ENCODE results near the gene RANBP17.
"Not testable (repeated sequence)": the region's sequence is repeated elsewhere in the genome, so short reads cannot be mapped to it uniquely, and the experiment has no call there.

RANBP17 gene

GRCh38 chr5:170960567-170960966 lies 98.7 kb downstream of the RANBP17 start:
- no peak for DNase-seq

GRCh38 chr5:170963521-170963920 lies 101.7 kb downstream of the RANBP17 start:
- peak; percentile 12 for DNase-seq

- DNase-seq = no peak
These were observed 112.6 kb downstream of the RANBP17 start for GRCh38 chr5:170974461-170974860.

- DNase-seq = not testable (repeated sequence)
These were observed 118.4 kb downstream of the RANBP17 start for GRCh38 chr5:170980261-170980660.

- DNase-seq = no peak
These were observed 123.7 kb downstream of the RANBP17 start for GRCh38 chr5:170985486-170985885.

GRCh38 chr5:170986598-170986997 lies 124.8 kb downstream of the RANBP17 start:
- no peak for DNase-seq

- DNase-seq = no peak
These were observed 131.7 kb downstream of the RANBP17 start for GRCh38 chr5:170993476-170993875.

- no peak for DNase-seq
These were observed 148.3 kb downstream of the RANBP17 start for GRCh38 chr5:171010086-171010485.

GRCh38 chr5:171010816-171011215 lies 149.0 kb downstream of the RANBP17 start:
- DNase-seq = no peak

- no peak for DNase-seq
These were observed 161.7 kb downstream of the RANBP17 start for GRCh38 chr5:171023508-171023907.

- no peak for DNase-seq
These were observed 162.3 kb downstream of the RANBP17 start for GRCh38 chr5:171024084-171024483.

- no peak for DNase-seq
These were observed 167.6 kb downstream of the RANBP17 start for GRCh38 chr5:171029401-171029800.

- no peak for DNase-seq
These were observed 170.2 kb downstream of the RANBP17 start for GRCh38 chr5:171031977-171032376.

- DNase-seq = no peak
These were observed 170.7 kb downstream of the RANBP17 start for GRCh38 chr5:171032435-171032973.

- not testable (repeated sequence) for DNase-seq
These were observed 180.1 kb downstream of the RANBP17 start for GRCh38 chr5:171041893-171042292.

GRCh38 chr5:171050916-171051315 lies 189.1 kb downstream of the RANBP17 start:
- DNase-seq = no peak

GRCh38 chr5:171055875-171056454 lies 194.1 kb downstream of the RANBP17 start:
- DNase-seq = no peak

GRCh38 chr5:171067540-171068130 lies 205.8 kb downstream of the RANBP17 start:
- no peak for DNase-seq

GRCh38 chr5:171074747-171075146 lies 212.9 kb downstream of the RANBP17 start:
- no peak for DNase-seq

GRCh38 chr5:171080186-171080938 lies 218.5 kb downstream of the RANBP17 start:
- DNase-seq = no peak

GRCh38 chr5:171081319-171081718 lies 219.5 kb downstream of the RANBP17 start:
- no peak for DNase-seq

- no peak for DNase-seq
These were observed 230.4 kb downstream of the RANBP17 start for GRCh38 chr5:171092194-171092593.

GRCh38 chr5:171093598-171093997 lies 231.8 kb downstream of the RANBP17 start:
- DNase-seq = no peak

- no peak for DNase-seq
These were observed 232.5 kb downstream of the RANBP17 start for GRCh38 chr5:171094356-171094755.

Measured in right hindlimb (tissue), 1 donor.